Measurements from ENCODE around the gene LAMA2. TPM values are rescaled to one million over a fixed set of nuclear protein-coding genes. Genes with fewer than 3 reads are reported as not detected.

LAMA2 gene
- polyA plus RNA-seq, 1 donor from 2014 or later: 2.5 TPM

DNA sequence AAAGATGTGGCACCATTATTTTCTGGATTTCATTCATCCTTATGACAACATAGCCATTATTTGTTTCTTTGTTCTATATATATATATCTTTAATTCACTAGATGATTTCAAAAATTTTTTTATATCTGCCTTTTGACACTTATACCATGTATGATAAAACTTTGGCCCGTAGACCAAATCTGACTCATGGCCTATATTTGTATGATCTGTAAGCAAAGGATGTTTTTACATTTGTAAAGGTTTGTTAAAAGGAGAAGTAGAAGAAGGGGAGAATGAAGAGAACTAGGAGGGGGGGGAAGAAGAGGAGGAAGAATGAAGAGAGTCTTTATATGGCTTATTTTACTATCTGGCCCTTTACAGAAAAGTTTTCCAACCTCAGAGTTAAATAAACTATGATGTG, 279.7 kb downstream of the LAMA2 start:
- Histone ChIP-seq H3K79me2 (replicated peaks; ENCODE audit: insufficient read depth, low read length) (no peaks in the 10 kb centered on the region), H3K4me3 (ENCODE audit: low read length) (no peak overlapping the region), H3K9ac (ENCODE audit: low read length) (no peak overlapping the region), H3K36me3 (ENCODE audit: insufficient read depth, low read length) (no peaks in the 10 kb centered on the region), H3K9me2 (ENCODE audit: insufficient read depth, low read length) (no peaks in the 10 kb centered on the region), H3K27me3 (ENCODE audit: insufficient read depth, low read depth, low read length) (no peaks in the 10 kb centered on the region), H3K27ac (ENCODE audit: low read length) (no peak overlapping the region), H2AFZ (ENCODE audit: low read depth, low read length) (no peak overlapping the region), H3K4me2 (ENCODE audit: low read length) (no peak overlapping the region), H3F3A (ENCODE audit: insufficient read depth, low read length, poor library complexity, severe bottlenecking) (no peaks in the 10 kb centered on the region), H3K9me3 (ENCODE audit: low read length) (no peaks in the 10 kb centered on the region), H4K20me1 (ENCODE audit: insufficient read depth) (no peaks in the 10 kb centered on the region)
- TF ChIP-seq MXI1 (conservative IDR thresholded peaks at IDR 0.05; ENCODE audit: poor library complexity, severe bottlenecking) (no peak), EP300 (conservative IDR thresholded peaks at IDR 0.05; ENCODE audit: poor library complexity, severe bottlenecking) (no peak), SMC3 (conservative IDR thresholded peaks at IDR 0.05; ENCODE audit: poor library complexity) (no peak), POLR2AphosphoS5 (IDR thresholded peaks at IDR 0.05) (no peak), RAD21 (conservative IDR thresholded peaks at IDR 0.05) (no peak)
- TF ChIP-seq, protein P1, sequence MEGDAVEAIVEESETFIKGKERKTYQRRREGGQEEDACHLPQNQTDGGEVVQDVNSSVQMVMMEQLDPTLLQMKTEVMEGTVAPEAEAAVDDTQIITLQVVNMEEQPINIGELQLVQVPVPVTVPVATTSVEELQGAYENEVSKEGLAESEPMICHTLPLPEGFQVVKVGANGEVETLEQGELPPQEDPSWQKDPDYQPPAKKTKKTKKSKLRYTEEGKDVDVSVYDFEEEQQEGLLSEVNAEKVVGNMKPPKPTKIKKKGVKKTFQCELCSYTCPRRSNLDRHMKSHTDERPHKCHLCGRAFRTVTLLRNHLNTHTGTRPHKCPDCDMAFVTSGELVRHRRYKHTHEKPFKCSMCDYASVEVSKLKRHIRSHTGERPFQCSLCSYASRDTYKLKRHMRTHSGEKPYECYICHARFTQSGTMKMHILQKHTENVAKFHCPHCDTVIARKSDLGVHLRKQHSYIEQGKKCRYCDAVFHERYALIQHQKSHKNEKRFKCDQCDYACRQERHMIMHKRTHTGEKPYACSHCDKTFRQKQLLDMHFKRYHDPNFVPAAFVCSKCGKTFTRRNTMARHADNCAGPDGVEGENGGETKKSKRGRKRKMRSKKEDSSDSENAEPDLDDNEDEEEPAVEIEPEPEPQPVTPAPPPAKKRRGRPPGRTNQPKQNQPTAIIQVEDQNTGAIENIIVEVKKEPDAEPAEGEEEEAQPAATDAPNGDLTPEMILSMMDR (IDR thresholded peaks at IDR 0.05; ENCODE audit: poor library complexity, severe bottlenecking): no peak

DNA sequence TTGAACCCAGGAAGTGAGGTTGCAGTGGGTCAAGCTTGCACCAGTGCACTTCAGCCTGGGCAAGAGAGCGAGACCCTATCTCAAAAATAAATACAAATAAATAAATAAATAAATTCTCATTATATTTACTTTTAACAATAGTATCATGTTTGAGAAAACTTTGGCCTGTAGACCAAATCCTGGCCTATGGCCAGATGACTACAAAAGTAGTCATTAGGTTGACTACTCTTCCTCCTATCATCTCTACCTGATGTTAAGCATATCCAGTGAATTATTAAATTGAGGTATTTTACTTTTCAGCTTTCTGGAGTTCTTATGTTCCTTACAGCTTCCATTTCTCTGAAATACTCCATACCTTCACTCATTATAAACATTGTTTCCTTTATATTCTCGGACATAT, 280.6 kb downstream of the LAMA2 start:
- no peak overlapping the region for H3K27ac ChIP-seq (ENCODE audit: low read length)
- no peak overlapping the region for H2AFZ ChIP-seq (ENCODE audit: low read depth, low read length)
- H3K9me2 ChIP-seq (ENCODE audit: insufficient read depth, low read length): no peaks in the 10 kb centered on the region
- no peaks in the 10 kb centered on the region for H3K79me2 ChIP-seq (replicated peaks; ENCODE audit: insufficient read depth, low read length)
- TF ChIP-seq RAD21 (conservative IDR thresholded peaks at IDR 0.05) (no peak), SMC3 (conservative IDR thresholded peaks at IDR 0.05; ENCODE audit: poor library complexity) (no peak), MXI1 (conservative IDR thresholded peaks at IDR 0.05; ENCODE audit: poor library complexity, severe bottlenecking) (no peak), TAF1 (IDR thresholded peaks at IDR 0.05; ENCODE audit: low read depth) (no peak), EZH2 (IDR thresholded peaks at IDR 0.05; ENCODE audit: borderline replicate concordance, insufficient read depth, low read length, poor library complexity, severe bottlenecking) (no peak), EP300 (conservative IDR thresholded peaks at IDR 0.05; ENCODE audit: poor library complexity, severe bottlenecking) (no peak), POLR2AphosphoS5 (IDR thresholded peaks at IDR 0.05) (no peak)
- TF ChIP-seq, protein P1 (IDR thresholded peaks at IDR 0.05; ENCODE audit: poor library complexity, severe bottlenecking): no peak
- TF ChIP-seq, protein P2, sequence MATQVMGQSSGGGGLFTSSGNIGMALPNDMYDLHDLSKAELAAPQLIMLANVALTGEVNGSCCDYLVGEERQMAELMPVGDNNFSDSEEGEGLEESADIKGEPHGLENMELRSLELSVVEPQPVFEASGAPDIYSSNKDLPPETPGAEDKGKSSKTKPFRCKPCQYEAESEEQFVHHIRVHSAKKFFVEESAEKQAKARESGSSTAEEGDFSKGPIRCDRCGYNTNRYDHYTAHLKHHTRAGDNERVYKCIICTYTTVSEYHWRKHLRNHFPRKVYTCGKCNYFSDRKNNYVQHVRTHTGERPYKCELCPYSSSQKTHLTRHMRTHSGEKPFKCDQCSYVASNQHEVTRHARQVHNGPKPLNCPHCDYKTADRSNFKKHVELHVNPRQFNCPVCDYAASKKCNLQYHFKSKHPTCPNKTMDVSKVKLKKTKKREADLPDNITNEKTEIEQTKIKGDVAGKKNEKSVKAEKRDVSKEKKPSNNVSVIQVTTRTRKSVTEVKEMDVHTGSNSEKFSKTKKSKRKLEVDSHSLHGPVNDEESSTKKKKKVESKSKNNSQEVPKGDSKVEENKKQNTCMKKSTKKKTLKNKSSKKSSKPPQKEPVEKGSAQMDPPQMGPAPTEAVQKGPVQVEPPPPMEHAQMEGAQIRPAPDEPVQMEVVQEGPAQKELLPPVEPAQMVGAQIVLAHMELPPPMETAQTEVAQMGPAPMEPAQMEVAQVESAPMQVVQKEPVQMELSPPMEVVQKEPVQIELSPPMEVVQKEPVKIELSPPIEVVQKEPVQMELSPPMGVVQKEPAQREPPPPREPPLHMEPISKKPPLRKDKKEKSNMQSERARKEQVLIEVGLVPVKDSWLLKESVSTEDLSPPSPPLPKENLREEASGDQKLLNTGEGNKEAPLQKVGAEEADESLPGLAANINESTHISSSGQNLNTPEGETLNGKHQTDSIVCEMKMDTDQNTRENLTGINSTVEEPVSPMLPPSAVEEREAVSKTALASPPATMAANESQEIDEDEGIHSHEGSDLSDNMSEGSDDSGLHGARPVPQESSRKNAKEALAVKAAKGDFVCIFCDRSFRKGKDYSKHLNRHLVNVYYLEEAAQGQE (IDR thresholded peaks at IDR 0.05; ENCODE audit: borderline replicate concordance): no peak
- no peak overlapping the region for H3K9ac ChIP-seq (ENCODE audit: low read length)
- no peak overlapping the region for H3K4me3 ChIP-seq (ENCODE audit: low read length)
- no peaks in the 10 kb centered on the region for H3K9me3 ChIP-seq (ENCODE audit: low read length)
- H3K27me3 ChIP-seq (ENCODE audit: insufficient read depth, low read depth, low read length): no peaks in the 10 kb centered on the region
- H4K20me1 ChIP-seq (ENCODE audit: insufficient read depth): no peaks in the 10 kb centered on the region
- no peaks in the 10 kb centered on the region for H3F3A ChIP-seq (ENCODE audit: insufficient read depth, low read length, poor library complexity, severe bottlenecking)
- no peaks in the 10 kb centered on the region for H3K36me3 ChIP-seq (ENCODE audit: insufficient read depth, low read length)
- H3K4me2 ChIP-seq (ENCODE audit: low read length): no peak overlapping the region
